H1 (cell line): ENCODE data around the gene GPR137. TPM values are rescaled to one million over a fixed set of nuclear protein-coding genes. Genes with fewer than 3 reads are reported as not detected.

Source experiments
- CTCF ChIA-PET: fragments of 300-600 bp; sonication (Branson Sonifier 250); formaldehyde crosslinking; loops from one replicate; lab custom pipeline; 2021; ENCODE audit not compliant: partially characterized antibody; lab: Charles Lee
- POLR2A ChIA-PET: fragments of 300-600 bp; sonication (Branson Sonifier 250); formaldehyde crosslinking; loops from one replicate; lab custom pipeline; 2021; ENCODE audit warnings: inconsistent platforms; ENCODE audit not compliant: partially characterized antibody; lab: Charles Lee
- DNase-seq, 2 experiments: peaks; one replicate each; pipeline versions ENCODE4 v3.0.0 to v3.0.0-alpha.2; 2010 to 2022; ENCODE audit warnings: low spot score in 2 of 2, low read depth in 1 of 2, mixed read lengths in 1 of 2
- FAIRE-seq: peaks from 2 replicates; lab custom pipeline; 2011; peaks lifted over from hg19 to GRCh38; lab: Jason Lieb, UNC
- H2AFZ ChIP-seq: 2 replicates; pipeline ENCODE4 v1.8.1; 2012; ENCODE audit warnings: low read length, inconsistent platforms
- H2AK5ac ChIP-seq: 2 replicates; pipeline ENCODE4 v1.6.1; 2013; ENCODE audit warnings: low read depth, low read length
- H2BK120ac ChIP-seq: replicated peaks from 2 replicates; pipeline ENCODE3; 2013; ENCODE audit warnings: low read depth, low read length, inconsistent platforms
- H2BK12ac ChIP-seq: 2 replicates; pipeline ENCODE4 v1.6.1; 2013; ENCODE audit warnings: low read depth, low read length
- H2BK15ac ChIP-seq: 2 replicates; pipeline ENCODE4 v1.6.1; 2013; ENCODE audit warnings: low read length
- H2BK20ac ChIP-seq: 2 replicates; pipeline ENCODE4 v1.6.1; 2013; ENCODE audit warnings: low read length
- H2BK5ac ChIP-seq: 2 replicates; pipeline ENCODE4 v1.6.1; 2013; ENCODE audit warnings: low read depth, low read length
- H3K14ac ChIP-seq: 2 replicates; pipeline ENCODE4 v1.6.1; 2013; ENCODE audit warnings: inconsistent platforms; ENCODE audit not compliant: insufficient read length
- H3K18ac ChIP-seq: 2 replicates; pipeline ENCODE4 v1.6.1; 2013; ENCODE audit warnings: low read length; ENCODE audit errors: extremely low read depth
- H3K23ac ChIP-seq: 2 replicates; pipeline ENCODE4 v1.6.1; 2013; ENCODE audit warnings: inconsistent platforms; ENCODE audit not compliant: insufficient read length
- H3K23me2 ChIP-seq: 2 replicates; pipeline ENCODE4 v1.6.1; 2013; ENCODE audit warnings: low read depth, low read length
- H3K27ac ChIP-seq: 2 replicates; pipeline ENCODE4 v1.6.1; 2011; ENCODE audit warnings: low read depth, low read length, inconsistent platforms
- H3K27me3 ChIP-seq, 4 experiments: replicated peaks in 1 of 4; 1 replicate in 1 of 4; 2 replicates in 3 of 4; pipeline versions ENCODE4 v1.6.1 to v1.8.1; 2011 to 2013; ENCODE audit warnings: low read length in 3 of 4, mild to moderate bottlenecking in 3 of 4, inconsistent platforms in 2 of 4, mixed read lengths in 2 of 4, moderate library complexity in 1 of 4; ENCODE audit not compliant: control insufficient read depth in 3 of 4, insufficient read depth in 3 of 4; ENCODE audit errors: extremely low read depth in 1 of 4
- H3K36me3 ChIP-seq, 4 experiments: 2 replicates each; pipeline versions ENCODE4 v1.6.1 to v1.8.1; 2011 to 2013; ENCODE audit warnings: mild to moderate bottlenecking in 4 of 4, low read length in 3 of 4, moderate library complexity in 2 of 4, control low read depth in 1 of 4, inconsistent platforms in 1 of 4; ENCODE audit not compliant: insufficient read depth in 4 of 4, control insufficient read depth in 2 of 4
- H3K4ac ChIP-seq: replicated peaks from 2 replicates; pipeline ENCODE3; 2013; ENCODE audit warnings: low read length, low read depth, mixed read lengths, inconsistent platforms; ENCODE audit not compliant: insufficient read length
- H3K4me1 ChIP-seq, 4 experiments: replicated peaks in 1 of 4; 1 replicate in 1 of 4; 2 replicates in 3 of 4; pipeline versions ENCODE4 v1.6.1 to v1.8.1; 2011 to 2013; ENCODE audit warnings: low read length in 3 of 4, inconsistent platforms in 2 of 4, mixed read lengths in 1 of 4; ENCODE audit not compliant: insufficient read depth in 4 of 4, control insufficient read depth in 3 of 4
- H3K4me2 ChIP-seq, 2 experiments: 2 replicates each; pipeline versions ENCODE4 v1.6.1 to v1.8.1; 2011 to 2013; ENCODE audit warnings: low read depth in 2 of 2, low read length in 2 of 2, control low read depth in 1 of 2, inconsistent platforms in 1 of 2, mild to moderate bottlenecking in 1 of 2; ENCODE audit not compliant: insufficient read depth in 1 of 2
- H3K4me3 ChIP-seq, 4 experiments: fragments of 200-600, 300-600 bp in 1 of 4; sonication (generic), shearing (Covaris generic), sonication (Bioruptor Twin) in 1 of 4; 2 replicates each; pipeline versions ENCODE4 v1.5.1 to v1.8.1; 2011 to 2016; ENCODE audit warnings: low read length in 4 of 4, low read depth in 3 of 4, control low read depth in 2 of 4, inconsistent platforms in 2 of 4, mild to moderate bottlenecking in 2 of 4, mixed read lengths in 1 of 4, moderate library complexity in 1 of 4; ENCODE audit not compliant: insufficient read depth in 2 of 4; ENCODE audit errors: extremely low read depth in 1 of 4
- H3K56ac ChIP-seq: replicated peaks from 2 replicates; pipeline ENCODE3; 2013; ENCODE audit warnings: low read depth, mild to moderate bottlenecking, mixed read lengths, low read length, inconsistent platforms; ENCODE audit not compliant: insufficient read length
- H3K79me1 ChIP-seq: 2 replicates; pipeline ENCODE4 v1.6.1; 2013; ENCODE audit warnings: low read depth, low read length, control low read depth
- H3K79me2 ChIP-seq, 2 experiments: 2 replicates each; pipeline versions ENCODE4 v1.6.1 to v1.8.1; 2012 to 2013; ENCODE audit warnings: low read length in 2 of 2, mild to moderate bottlenecking in 2 of 2, inconsistent platforms in 1 of 2; ENCODE audit not compliant: insufficient read depth in 2 of 2, control insufficient read depth in 1 of 2
- H3K9ac ChIP-seq, 4 experiments: replicated peaks in 1 of 4; 1 replicate in 1 of 4; 2 replicates in 3 of 4; pipeline versions ENCODE4 v1.6.1 to v1.8.1; 2011 to 2013; ENCODE audit warnings: low read depth in 3 of 4, low read length in 3 of 4, control low read depth in 2 of 4, mild to moderate bottlenecking in 2 of 4, moderate library complexity in 2 of 4, inconsistent platforms in 1 of 4; ENCODE audit errors: extremely low read depth in 1 of 4
- H3K9me3 ChIP-seq, 2 experiments: 2 replicates each; pipeline versions ENCODE4 v1.6.1 to v1.8.1; 2012 to 2013; ENCODE audit warnings: mild to moderate bottlenecking in 2 of 2, moderate library complexity in 2 of 2, control low read depth in 1 of 2, inconsistent platforms in 1 of 2, low read depth in 1 of 2, low read length in 1 of 2, mixed read lengths in 1 of 2; ENCODE audit not compliant: insufficient read depth in 2 of 2
- H4K20me1 ChIP-seq, 2 experiments: replicated peaks in 1 of 2; 2 replicates each; pipeline versions ENCODE3 to v1.8.1; 2011 to 2013; ENCODE audit warnings: inconsistent platforms in 2 of 2, low read length in 2 of 2, mild to moderate bottlenecking in 1 of 2; ENCODE audit not compliant: insufficient read depth in 2 of 2, control insufficient read depth in 1 of 2
- H4K5ac ChIP-seq: 2 replicates; pipeline ENCODE4 v1.6.1; 2013; ENCODE audit warnings: low read length, low read depth, mixed read lengths, inconsistent platforms; ENCODE audit not compliant: insufficient read length
- H4K8ac ChIP-seq: 2 replicates; pipeline ENCODE4 v1.8.0; 2013; ENCODE audit warnings: mild to moderate bottlenecking, moderate library complexity, low read length, inconsistent platforms; ENCODE audit not compliant: insufficient read depth; ENCODE audit errors: extremely low read depth
- H4K91ac ChIP-seq: replicated peaks from 2 replicates; pipeline ENCODE3; 2013; ENCODE audit warnings: low read length, mixed read lengths, inconsistent platforms; ENCODE audit not compliant: insufficient read length
- CREB1 ChIP-seq: IDR thresholded peaks from 2 replicates; pipeline ENCODE4 v1.6.1; 2012; ENCODE audit warnings: inconsistent platforms
- NANOG ChIP-seq: IDR thresholded peaks from 2 replicates; pipeline ENCODE4 v1.6.1; 2011; ENCODE audit warnings: low read length, low read depth, mild to moderate bottlenecking, inconsistent platforms; ENCODE audit not compliant: insufficient read depth, poor library complexity, severe bottlenecking
- POLR2AphosphoS5 ChIP-seq: IDR thresholded peaks from 2 replicates; pipeline ENCODE4 v1.6.1; 2011; ENCODE audit warnings: low read depth, low read length
- TAF7 ChIP-seq: optimal IDR thresholded peaks from 2 replicates; pipeline ENCODE3; 2011; ENCODE audit warnings: low read depth, mild to moderate bottlenecking, inconsistent platforms, low read length, moderate library complexity, borderline replicate concordance
- WGBS, 2 experiments: shearing (Covaris generic) in 1 of 2; methylation state at CpG; one replicate each; pipeline versions ENCODE4 v1.1.6 to v1.1.7; 2013 to 2015; ENCODE audit warnings: low lambda C conversion rate in 2 of 2, mixed read lengths in 2 of 2, inconsistent platforms in 1 of 2, low coverage in 1 of 2, missing lambda C conversion rate in 1 of 2; ENCODE audit not compliant: insufficient replicate concordance in 2 of 2, insufficient coverage in 1 of 2, insufficient read length in 1 of 2; ENCODE audit errors: extremely low coverage in 1 of 2, missing lambda C conversion rate in 1 of 2; 5-methylcytosine and 5-hydroxymethylcytosine counted together
- polyA plus RNA-seq, 7 experiments: library from polyadenylated mRNA; depleted of rRNA in 3 of 7; stranded (reverse) in 5 of 7; unstranded in 2 of 7; fragments of >200 nt in 5 of 7; fragments of 200-250 nt in 2 of 7; gene quantifications; 1 replicate in 5 of 7; 2 replicates in 1 of 7; 4 replicates in 1 of 7; pipeline versions ENCODE4 v1.2.1 to v1.2.3, GENCODE V29; 2011 to 2013; ENCODE audit warnings: missing spikeins in 2 of 7, mixed read lengths in 2 of 7
- total RNA-seq: library from RNA; stranded (reverse); fragmentation: NEBNext Ultra II Directional; extraction: Animal tissue kit (Norgen Biotek cat#: 25700); gene quantifications from 2 replicates; pipeline ENCODE4 v1.2.1, GENCODE V29; 2021
- TF ChIP-seq, protein P1 (sequence below), 3 experiments: IDR thresholded peaks; 1 replicate in 2 of 3; 2 replicates in 1 of 3; pipeline versions ENCODE4 v1.5.1 to v1.6.1; 2011; ENCODE audit warnings: low read length in 3 of 3, mild to moderate bottlenecking in 3 of 3, inconsistent platforms in 2 of 3, low read depth in 1 of 3, moderate library complexity in 1 of 3; ENCODE audit not compliant: insufficient read depth in 1 of 3; ENCODE audit errors: control extremely low read depth in 1 of 3
- TF ChIP-seq, protein P2 (sequence below): IDR thresholded peaks from 2 replicates; pipeline ENCODE4 v1.6.1; 2011; ENCODE audit warnings: low read depth, mild to moderate bottlenecking, low read length; ENCODE audit not compliant: insufficient read depth

GPR137 gene
- total and polyA plus RNA-seq, 2 of the 8 experiments (the other 6 are each of a cell fraction or from before 2014, with no cell fraction given): 36.2 to 37.8 TPM

DNA sequence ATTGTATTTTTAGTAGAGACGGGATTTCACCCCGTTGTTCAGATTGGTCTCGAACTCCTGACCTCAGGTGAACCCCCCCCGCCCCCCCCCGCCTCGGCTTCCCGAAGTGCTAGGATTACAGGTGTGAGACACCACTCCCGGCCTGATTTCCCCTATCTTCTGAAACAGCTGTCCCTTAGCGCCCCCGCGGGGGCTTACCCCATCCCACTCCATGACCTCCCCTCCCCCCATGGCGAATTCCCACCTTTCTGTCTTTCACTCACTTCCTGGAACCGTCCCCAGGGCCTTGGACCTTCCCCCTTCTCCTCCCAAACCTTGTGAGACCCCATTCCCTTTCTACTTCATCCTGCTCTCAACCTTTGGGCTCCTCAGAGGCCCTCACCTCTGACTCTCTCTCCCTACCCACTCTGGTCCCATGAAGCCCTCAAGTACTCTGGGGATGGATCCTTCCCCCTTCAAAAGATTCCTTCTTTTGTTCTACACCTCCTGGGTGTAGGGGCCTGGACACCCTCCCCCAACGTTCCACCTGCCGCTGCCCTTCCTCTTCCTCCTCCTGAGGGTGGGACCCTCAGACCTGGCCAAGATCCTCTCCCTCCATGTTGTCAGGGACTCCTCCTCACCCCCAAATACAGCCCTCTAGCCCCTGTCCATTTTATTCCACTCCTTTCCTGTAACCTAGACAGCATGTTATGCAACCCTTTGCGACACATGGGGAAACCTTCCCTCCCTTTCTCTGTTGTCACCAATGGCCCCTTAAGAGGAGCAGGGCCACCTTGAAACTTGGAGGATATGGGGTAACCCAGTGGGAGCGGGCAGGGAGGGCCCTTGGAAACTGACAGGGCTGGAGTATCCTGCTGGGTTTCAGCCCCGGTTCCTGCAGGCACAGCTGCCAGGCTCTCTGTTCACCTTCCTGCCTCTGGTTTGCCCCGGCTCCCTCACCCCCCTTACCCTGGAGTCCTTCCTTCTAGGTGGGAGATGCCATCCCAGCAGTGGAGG is 33.4 kb downstream of the GPR137 start:
- no peak for DNase-seq
- TF ChIP-seq NANOG (no peak), CREB1 (no peak), POLR2AphosphoS5 (no peak), TAF7 (no peak)
- TF ChIP-seq, protein P1, sequence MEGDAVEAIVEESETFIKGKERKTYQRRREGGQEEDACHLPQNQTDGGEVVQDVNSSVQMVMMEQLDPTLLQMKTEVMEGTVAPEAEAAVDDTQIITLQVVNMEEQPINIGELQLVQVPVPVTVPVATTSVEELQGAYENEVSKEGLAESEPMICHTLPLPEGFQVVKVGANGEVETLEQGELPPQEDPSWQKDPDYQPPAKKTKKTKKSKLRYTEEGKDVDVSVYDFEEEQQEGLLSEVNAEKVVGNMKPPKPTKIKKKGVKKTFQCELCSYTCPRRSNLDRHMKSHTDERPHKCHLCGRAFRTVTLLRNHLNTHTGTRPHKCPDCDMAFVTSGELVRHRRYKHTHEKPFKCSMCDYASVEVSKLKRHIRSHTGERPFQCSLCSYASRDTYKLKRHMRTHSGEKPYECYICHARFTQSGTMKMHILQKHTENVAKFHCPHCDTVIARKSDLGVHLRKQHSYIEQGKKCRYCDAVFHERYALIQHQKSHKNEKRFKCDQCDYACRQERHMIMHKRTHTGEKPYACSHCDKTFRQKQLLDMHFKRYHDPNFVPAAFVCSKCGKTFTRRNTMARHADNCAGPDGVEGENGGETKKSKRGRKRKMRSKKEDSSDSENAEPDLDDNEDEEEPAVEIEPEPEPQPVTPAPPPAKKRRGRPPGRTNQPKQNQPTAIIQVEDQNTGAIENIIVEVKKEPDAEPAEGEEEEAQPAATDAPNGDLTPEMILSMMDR (IDR thresholded peaks at IDR 0.05; ENCODE audit: control extremely low read depth in 1 of 3, insufficient read depth in 1 of 3, low read depth in 1 of 3, low read length in 3 of 3): no peak
- TF ChIP-seq, protein P2, sequence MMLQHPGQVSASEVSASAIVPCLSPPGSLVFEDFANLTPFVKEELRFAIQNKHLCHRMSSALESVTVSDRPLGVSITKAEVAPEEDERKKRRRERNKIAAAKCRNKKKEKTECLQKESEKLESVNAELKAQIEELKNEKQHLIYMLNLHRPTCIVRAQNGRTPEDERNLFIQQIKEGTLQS: no peak

More for the DNA sequence above, 33.4 kb downstream of the GPR137 start:
- peaks cover 7% of the 10 kb centered on the region; the same call in 1 of the 2 replicates for H3K79me1 ChIP-seq
- peak overlapping the region; percentile 60; the same call in 1 of the 2 replicates for H2BK12ac ChIP-seq
- no peak overlapping the region for H4K5ac ChIP-seq
- peak overlapping the region; percentile 84 for H2BK5ac ChIP-seq
- peak overlapping the region; percentile 68; the same call in 1 of the 2 replicates for H2AK5ac ChIP-seq
- FAIRE-seq: no peak
- no peak overlapping the region for H2AFZ ChIP-seq
- peaks cover 2 to 26% (median 13%) of the 10 kb centered on the region in 4 experiments; a peak in 7 of 8 replicates for H3K36me3 ChIP-seq
- H3K4me2 ChIP-seq: peak overlapping the region; percentile 60 to 75
- H3K56ac ChIP-seq: peak overlapping the region; percentile 24
- H3K23ac ChIP-seq: no peak overlapping the region
- peaks cover 1 to 12% (median 7%) of the 10 kb centered on the region in 4 experiments; a peak in 6 of 7 replicates for H3K4me1 ChIP-seq
- H4K91ac ChIP-seq: peak overlapping the region; percentile 29
- H2BK15ac ChIP-seq: peak overlapping the region; percentile 88; the same call in 1 of the 2 replicates
- peak overlapping the region; percentile 73 to 80 (median 77) for H3K4me3 ChIP-seq
- no peaks in the 10 kb centered on the region for H3K9me3 ChIP-seq
- 38% methylated on average over 15 of the region's 19 CpGs; no CpG with 5 or more reads in 1 of the 2 experiments for WGBS, 2 experiments
- H2BK20ac ChIP-seq: no peak overlapping the region
- peaks cover 0 to 3% of the 10 kb centered on the region in 2 experiments for H4K20me1 ChIP-seq
- H3K18ac ChIP-seq: peak overlapping the region; percentile 24
- H3K27me3 ChIP-seq: no peaks in the 10 kb centered on the region
- peaks cover 0 to 18% of the 10 kb centered on the region in 2 experiments; a peak in 1 of 4 replicates for H3K79me2 ChIP-seq
- H3K27ac ChIP-seq: peak overlapping the region; percentile 8; the same call in 1 of the 2 replicates
- no peak overlapping the region for H4K8ac ChIP-seq
- peak overlapping the region in 1 of 4 experiments; percentile 7; a peak in 4 of 7 replicates for H3K9ac ChIP-seq
- POLR2A ChIA-PET: interaction anchor here (0.9 to 6.6 kb wide), 9 partner anchors 11 to 134 kb away, joined by 3 to 61 read pairs (median 24); partner anchors contain the start of genes DNAJC4 and STIP1
- no peak overlapping the region for H3K14ac ChIP-seq
- no peak overlapping the region for H2BK120ac ChIP-seq
- peaks cover 5% of the 10 kb centered on the region; the same call in 1 of the 2 replicates for H3K23me2 ChIP-seq
- peak overlapping the region; percentile 15 for H3K4ac ChIP-seq
- CTCF ChIA-PET: interaction anchor here (1.8 to 20.8 kb wide), 3 partner anchors 16 to 130 kb away, joined by 4 to 614 read pairs (median 4); partner anchors contain the start of gene CCDC88B
